ENCODE results near the gene CELF2.
"Not testable (repeated sequence)": the region's sequence is repeated elsewhere in the genome, so short reads cannot be mapped to it uniquely, and the experiment has no call there.

Gene CELF2

GRCh38 chr10:11178606-11179515 lies 161.2 kb downstream of the CELF2 start:
- no peak for DNase-seq

GRCh38 chr10:11179516-11180105 lies 161.9 kb downstream of the CELF2 start:
- DNase-seq: no peak

- no peak for DNase-seq
Measured at GRCh38 chr10:11180228-11180627, 162.6 kb downstream of the CELF2 start.

- no peak for DNase-seq
Measured at GRCh38 chr10:11181978-11182377, 164.3 kb downstream of the CELF2 start.

GRCh38 chr10:11183015-11183414 lies 165.3 kb downstream of the CELF2 start:
- no peak for DNase-seq

- DNase-seq: no peak
Measured at GRCh38 chr10:11184093-11184492, 166.4 kb downstream of the CELF2 start.

GRCh38 chr10:11185128-11185665 lies 167.5 kb downstream of the CELF2 start:
- DNase-seq: not testable (repeated sequence)

- no peak for DNase-seq
Measured at GRCh38 chr10:11186374-11186773, 168.7 kb downstream of the CELF2 start.

GRCh38 chr10:11189582-11190376 lies 172.1 kb downstream of the CELF2 start:
- no peak for DNase-seq

GRCh38 chr10:11191190-11191589 lies 173.5 kb downstream of the CELF2 start:
- DNase-seq: no peak

- DNase-seq: no peak
Measured at GRCh38 chr10:11191678-11192077, 174.0 kb downstream of the CELF2 start.

- no peak for DNase-seq
Measured at GRCh38 chr10:11192304-11193000, 174.8 kb downstream of the CELF2 start.

- DNase-seq: no peak
Measured at GRCh38 chr10:11193001-11193551, 175.4 kb downstream of the CELF2 start.

GRCh38 chr10:11194859-11195586 lies 177.4 kb downstream of the CELF2 start:
- no peak for DNase-seq

- no peak for DNase-seq
Measured at GRCh38 chr10:11195623-11196022, 178.0 kb downstream of the CELF2 start.

- DNase-seq: no peak
Measured at GRCh38 chr10:11197266-11197712, 179.6 kb downstream of the CELF2 start.

GRCh38 chr10:11197878-11198277 lies 180.2 kb downstream of the CELF2 start:
- DNase-seq: peak; percentile 5

- DNase-seq: no peak
Measured at GRCh38 chr10:11201911-11202310, 184.2 kb downstream of the CELF2 start.

- DNase-seq: no peak
Measured at GRCh38 chr10:11204351-11204942, 186.8 kb downstream of the CELF2 start.

- no peak for DNase-seq
Measured at GRCh38 chr10:11205030-11205772, 187.5 kb downstream of the CELF2 start.

All from NCI-H1105 treated with DMSO at 0.1 percent for 48 hours (cell line).